ENCODE data around the gene GDF9.

The GDF9 gene

DNA sequence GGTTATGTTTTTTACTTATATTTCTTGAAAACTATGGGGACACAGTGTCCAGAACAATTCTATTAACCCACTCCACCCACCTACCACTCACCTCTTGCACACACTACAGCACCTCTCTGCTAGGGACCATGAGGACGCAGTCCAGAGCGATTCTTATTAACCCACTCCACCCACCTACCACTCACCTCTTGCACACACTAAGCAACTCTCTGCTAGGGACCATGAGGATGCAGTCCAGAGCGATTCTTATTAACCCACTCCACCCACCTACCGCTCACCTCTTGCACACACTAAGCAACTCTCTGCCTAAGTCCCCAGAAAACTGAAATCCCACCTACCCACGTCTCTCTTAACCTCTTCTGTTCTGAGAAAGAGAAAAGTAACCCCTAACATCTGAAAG lies 33.7 kb downstream of the GDF9 start:
- no peak for DNase-seq

DNA sequence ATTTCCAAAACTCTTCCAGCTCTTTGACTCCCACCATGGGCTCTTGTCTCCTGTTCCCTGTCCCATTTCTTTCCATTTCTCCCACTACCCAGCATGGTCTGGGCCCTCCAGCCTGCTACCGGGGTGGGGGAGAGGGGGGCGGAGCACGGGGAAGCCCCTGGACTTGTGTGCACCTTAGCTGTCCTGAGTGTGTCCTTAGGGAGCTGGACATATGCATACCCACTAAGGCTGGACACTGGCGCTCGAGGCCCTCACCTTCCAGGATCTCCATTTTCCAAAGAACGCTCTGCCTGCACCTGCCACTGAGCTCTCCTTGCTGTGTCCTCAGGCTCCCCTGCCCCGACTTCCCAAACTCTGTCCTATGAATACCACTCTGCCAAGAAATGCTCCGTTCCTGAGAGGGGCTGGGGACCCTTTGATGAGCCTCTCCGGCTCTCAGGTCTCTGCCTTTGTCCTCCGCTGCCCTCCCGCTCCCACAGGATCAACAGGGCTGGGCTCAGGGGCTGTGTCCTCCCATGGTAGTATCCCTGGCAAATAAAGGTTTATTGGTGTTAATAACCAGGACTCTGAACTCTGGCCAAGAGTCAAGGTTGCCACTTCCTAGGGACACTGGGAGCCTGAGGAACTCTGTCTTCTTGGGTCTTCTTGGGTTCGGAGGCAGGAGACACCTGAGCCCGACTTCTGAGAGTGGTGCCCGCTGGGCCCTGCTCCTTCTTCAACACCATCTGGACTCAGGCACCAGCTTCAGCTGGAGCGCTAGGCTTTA lies 35.0 kb downstream of the GDF9 start:
- peak in 1 of 2 experiments; percentile 25 for DNase-seq

GRCh38 chr5:132830436-132831094 lies 35.7 kb downstream of the GDF9 start, which contains the start of gene SHROOM1:
SHROOM1 (minus strand) TSS chr5:132830647; CDS start chr5:132826140, 4,507 bp downstream.
- DNase-seq = peak in 1 of 2 experiments; percentile 28

DNA sequence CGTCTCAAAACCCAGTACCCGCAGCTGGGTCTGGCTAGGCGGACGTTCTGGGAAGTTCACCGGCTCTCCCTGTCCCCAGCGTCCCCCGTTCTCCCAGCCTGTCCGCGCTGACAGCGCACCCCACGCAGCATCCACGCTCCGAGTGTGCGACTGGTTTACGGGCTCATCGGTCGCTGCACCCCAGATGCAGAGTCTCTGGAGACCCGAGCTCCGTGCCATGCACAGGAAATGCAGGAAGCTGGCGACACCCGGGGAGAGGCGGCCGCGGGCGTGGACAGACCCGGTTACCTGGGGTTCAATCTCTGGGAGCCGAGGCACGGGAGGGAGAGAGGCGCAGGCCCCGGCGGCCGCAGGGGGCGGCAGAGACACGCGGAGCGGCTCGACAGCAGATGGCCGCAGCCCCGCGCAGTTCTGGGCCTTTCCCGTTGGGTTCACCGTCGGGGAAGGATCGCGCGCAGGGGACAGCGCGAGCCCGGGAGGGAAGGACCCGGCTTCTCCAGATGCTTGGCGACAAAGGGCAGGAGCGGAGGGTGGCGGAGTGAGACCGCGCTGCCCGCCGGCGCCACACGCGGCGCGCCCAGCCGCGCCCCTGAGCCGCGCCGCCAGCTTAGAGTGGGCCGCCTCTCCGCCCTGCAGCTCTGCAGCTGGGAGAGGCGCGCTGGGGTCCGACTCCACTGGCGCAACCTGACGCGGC lies 36.4 kb downstream of the GDF9 start:
- peak; percentile 21 to 60 for DNase-seq

- peak in 1 of 2 experiments; percentile 31 for DNase-seq
These were observed 37.3 kb downstream of the GDF9 start for GRCh38 chr5:132828846-132829494.

- no peak for DNase-seq
These were observed 38.2 kb downstream of the GDF9 start for GRCh38 chr5:132827943-132828673.

- no peak for DNase-seq
These were observed 39.7 kb downstream of the GDF9 start for GRCh38 chr5:132826424-132827082.

DNA sequence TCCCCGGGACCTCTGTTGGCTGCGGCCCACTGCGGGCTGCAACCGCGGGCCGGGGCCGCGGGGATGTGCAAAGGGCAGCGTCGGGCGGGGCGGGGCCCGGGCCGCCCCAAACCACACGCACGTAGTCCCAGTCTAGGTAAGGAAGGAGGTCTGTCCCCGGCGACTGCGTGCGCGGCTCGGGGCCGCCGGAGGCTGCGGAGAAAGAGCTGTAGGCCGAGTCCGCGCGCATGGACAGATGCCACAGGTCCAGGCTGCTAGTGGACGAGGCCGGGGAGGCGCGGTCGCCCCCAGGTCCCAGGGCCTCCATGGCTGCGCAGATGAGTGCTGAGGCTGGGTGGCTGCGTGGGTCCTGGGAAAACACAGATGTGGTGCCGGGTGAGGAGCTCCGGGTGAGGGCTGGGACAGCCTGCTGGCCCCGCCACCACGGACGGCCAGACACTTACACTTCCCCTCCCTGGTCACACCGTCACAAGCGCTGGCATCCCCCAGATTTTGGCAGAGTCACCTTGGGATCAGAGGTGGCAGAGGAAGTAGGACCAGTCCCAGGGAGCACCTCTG lies 40.4 kb downstream of the GDF9 start:
- DNase-seq = no peak

DNA sequence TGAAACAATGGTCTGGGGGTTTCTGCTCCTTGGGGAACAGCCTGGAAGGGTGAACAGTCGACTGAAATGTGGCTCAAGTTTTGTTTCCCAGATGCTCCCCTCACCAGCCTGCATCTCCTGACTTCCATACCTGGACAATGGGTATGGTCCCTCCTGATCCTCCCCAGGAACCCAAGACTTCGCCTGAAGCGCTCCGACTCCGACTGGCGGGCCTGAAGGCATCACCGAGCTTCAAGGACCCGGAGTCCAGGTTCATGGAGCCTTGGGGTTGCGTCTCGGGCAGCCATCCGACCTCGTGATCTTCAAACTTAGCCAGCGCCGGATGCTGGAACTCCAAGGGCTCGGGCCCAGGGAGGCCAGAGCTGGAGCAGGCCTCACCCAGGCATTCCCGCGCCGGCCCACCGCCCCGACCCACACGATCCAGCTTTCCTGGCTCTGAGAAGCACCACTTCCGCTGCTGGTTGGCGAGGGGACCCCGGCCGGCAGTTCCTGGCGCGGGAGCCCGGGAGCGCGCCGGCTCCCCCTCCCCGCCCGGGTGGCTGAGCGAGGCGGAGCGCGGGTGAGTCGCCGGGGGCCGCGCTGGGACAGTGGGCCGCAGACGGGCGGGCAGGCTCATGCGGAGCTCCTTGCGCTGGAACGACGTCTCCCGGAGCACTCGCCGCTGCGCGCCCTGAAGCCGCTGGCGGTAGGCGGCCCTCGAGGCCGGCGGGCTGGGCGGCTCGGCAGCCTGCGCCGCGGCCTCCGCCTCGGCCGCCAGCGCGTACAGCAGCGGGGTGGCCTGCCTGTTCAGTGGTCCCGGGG lies 41.0 kb downstream of the GDF9 start:
- no peak for DNase-seq

DNA sequence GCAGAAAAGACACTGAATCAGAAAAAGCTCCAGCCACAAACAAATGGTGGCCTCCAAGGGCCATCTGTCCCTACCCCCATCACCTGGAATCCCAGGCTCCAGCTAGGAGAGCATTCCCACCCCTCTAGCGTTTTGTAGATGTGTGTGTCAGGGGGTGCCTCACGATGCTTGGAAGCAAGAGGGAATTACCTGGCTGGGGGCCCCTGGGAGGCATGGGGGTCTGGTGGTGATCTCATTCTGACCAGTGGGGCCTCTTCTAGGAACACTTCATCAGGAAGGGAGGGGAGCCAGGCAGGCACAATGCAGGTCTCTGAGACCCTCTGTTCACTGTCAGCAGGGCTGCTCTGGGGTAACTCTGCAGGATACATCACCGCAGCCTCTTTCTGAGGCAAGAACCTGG lies 41.8 kb downstream of the GDF9 start:
- no peak for DNase-seq

- no peak for DNase-seq
These were observed 42.7 kb downstream of the GDF9 start for GRCh38 chr5:132823481-132824050.

GRCh38 chr5:132822650-132823480 lies 43.4 kb downstream of the GDF9 start:
- DNase-seq = peak in 1 of 2 experiments; percentile 39

- peak in 1 of 2 experiments; percentile 14 for DNase-seq
These were observed 44.5 kb downstream of the GDF9 start for GRCh38 chr5:132821791-132822190.

GRCh38 chr5:132821350-132821749 lies 44.9 kb downstream of the GDF9 start:
- DNase-seq = no peak

DNA sequence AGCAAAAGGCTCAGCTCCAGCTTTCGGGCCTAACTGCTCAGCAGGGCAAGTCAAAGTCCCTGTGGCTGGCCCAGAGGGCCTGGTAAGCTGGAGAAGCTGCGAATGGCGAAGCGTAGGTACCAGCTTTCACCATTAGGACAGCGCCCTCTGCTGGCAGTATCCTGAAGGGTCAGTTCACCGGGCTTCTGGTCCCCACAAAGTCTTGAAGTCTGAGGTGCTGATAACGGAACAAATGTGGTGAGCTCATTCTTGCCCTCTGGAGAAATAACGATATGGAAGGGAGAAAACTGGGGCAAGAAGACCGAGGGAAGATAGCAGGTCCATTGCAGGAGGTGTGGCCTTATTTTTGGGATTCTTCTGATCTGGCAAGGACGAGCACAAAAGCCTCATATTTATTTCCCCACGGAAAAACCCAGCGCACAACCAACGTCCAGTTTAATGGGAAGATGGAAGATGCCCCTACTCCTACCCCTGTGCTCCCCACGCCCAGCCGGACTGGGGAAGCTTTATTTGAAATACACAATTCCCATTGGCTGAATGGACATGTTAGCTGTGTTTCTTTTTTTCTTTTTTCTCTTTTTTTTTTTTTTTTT lies 46.0 kb downstream of the GDF9 start:
- DNase-seq = peak; percentile 63 to 88

GRCh38 chr5:132819468-132819867 lies 46.8 kb downstream of the GDF9 start:
- DNase-seq = no peak

DNA sequence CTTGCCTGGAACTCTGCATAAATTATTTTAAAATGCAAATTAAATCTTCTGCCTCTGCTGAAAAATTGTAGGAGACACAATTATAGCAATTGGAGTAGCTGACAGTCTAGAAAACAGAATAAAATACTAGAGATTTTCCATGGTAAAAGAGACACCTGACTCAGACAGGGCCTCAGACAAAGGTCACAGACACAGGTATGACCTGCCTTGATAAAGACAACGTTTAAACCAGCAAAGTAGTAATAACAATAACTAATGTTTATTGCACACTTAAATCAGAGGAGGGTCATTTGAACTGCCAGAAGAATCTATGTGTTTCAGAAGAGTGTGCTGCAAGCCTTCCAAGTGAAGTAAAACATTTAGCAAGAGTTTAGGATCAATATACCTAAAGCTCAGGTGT lies 49.3 kb downstream of the GDF9 start:
- DNase-seq = no peak

DNA sequence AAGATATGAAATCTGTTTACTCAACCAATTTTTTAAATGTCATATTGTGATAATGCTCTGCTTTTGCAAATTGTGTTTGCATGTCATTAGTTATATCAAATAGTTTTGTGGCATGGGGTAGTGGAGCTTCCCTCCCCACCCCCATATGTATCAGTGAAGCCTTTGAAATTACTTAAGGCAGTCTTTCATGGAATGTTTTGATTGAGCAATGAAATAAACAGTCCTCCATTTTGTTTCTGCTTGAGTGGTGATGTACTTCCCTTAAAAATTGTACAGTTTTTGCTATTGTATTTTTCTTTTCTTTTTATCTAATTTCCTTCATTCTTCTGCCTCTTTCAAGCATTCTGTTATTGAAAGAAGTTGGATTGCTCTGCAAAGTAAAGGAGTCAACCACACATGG lies 49.7 kb downstream of the GDF9 start:
- no peak for DNase-seq

- DNase-seq = no peak
These were observed 50.2 kb downstream of the GDF9 start for GRCh38 chr5:132816083-132816482.
